ENCODE data around the gene SUGCT. TPM values are rescaled to one million over a fixed set of nuclear protein-coding genes. Genes with fewer than 3 reads are reported as not detected.
"Not testable (repeated sequence)": the region's sequence is repeated elsewhere in the genome, so short reads cannot be mapped to it uniquely, and the experiment has no call there.

SUGCT gene
- polyA plus RNA-seq, 1 donor, result 18.8 TPM

- H3K36me3 ChIP-seq (ENCODE audit: control insufficient read depth, insufficient read depth, low read length); DNase-seq; H3K27ac ChIP-seq (ENCODE audit: low read length); H3K4me3 ChIP-seq (ENCODE audit: low read length); H3K9me3 ChIP-seq (ENCODE audit: control insufficient read depth, low read depth, low read length); H3K27me3 ChIP-seq (ENCODE audit: control insufficient read depth, insufficient read depth, low read length): not testable (repeated sequence)
- H3K4me1 ChIP-seq (ENCODE audit: control insufficient read depth, insufficient read depth, low read length), result peaks cover 24% of the 10 kb centered on the region
- WGBS (ENCODE audit: insufficient coverage, low lambda C conversion rate), result no CpG with 5 or more reads among the region's 1 CpG
Observed at GRCh38 chr7:40627361-40627760, 492.6 kb downstream of the SUGCT start.

GRCh38 chr7:40629891-40630290, 495.1 kb downstream of the SUGCT start:
- H3K4me3 ChIP-seq (ENCODE audit: low read length), result no peak overlapping the region
- H3K27me3 ChIP-seq (ENCODE audit: control insufficient read depth, insufficient read depth, low read length), result no peaks in the 10 kb centered on the region
- no peak overlapping the region for H3K27ac ChIP-seq (ENCODE audit: low read length)
- DNase-seq, result no peak
- no CpG with 5 or more reads among the region's 5 CpGs for WGBS (ENCODE audit: insufficient coverage, low lambda C conversion rate)
- H3K4me1 ChIP-seq (ENCODE audit: control insufficient read depth, insufficient read depth, low read length), result peaks cover 6% of the 10 kb centered on the region
- H3K9me3 ChIP-seq (ENCODE audit: control insufficient read depth, low read depth, low read length), result no peaks in the 10 kb centered on the region
- H3K36me3 ChIP-seq (ENCODE audit: control insufficient read depth, insufficient read depth, low read length), result no peaks in the 10 kb centered on the region

DNA sequence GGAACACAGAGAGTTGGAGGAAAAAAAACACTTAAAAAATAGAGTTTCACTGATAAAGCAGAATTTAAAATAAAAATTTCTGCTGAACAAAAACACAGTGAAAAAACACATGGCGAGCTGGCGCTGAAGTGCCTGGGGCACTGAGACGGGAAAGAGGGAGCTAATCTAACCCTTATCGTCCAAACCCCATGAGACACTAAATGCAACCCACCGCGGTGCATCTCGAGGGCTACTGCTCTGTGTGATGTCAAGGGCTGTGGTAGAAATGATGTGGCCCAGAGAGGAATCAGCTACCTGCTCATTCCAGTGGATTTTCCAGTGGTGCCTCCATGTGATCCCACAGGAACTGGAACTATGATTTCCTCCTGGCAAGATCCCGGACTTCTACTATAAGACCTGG, 499.3 kb downstream of the SUGCT start:
- H3K4me3 ChIP-seq (ENCODE audit: low read length), result no peak overlapping the region
- no peak for DNase-seq
- H3K4me1 ChIP-seq (ENCODE audit: control insufficient read depth, insufficient read depth, low read length), result no peaks in the 10 kb centered on the region
- H3K36me3 ChIP-seq (ENCODE audit: control insufficient read depth, insufficient read depth, low read length), result no peaks in the 10 kb centered on the region
- WGBS (ENCODE audit: insufficient coverage, low lambda C conversion rate), result 100% methylated on average over 3 of the region's 8 CpGs
- H3K9me3 ChIP-seq (ENCODE audit: control insufficient read depth, low read depth, low read length), result no peaks in the 10 kb centered on the region
- no peaks in the 10 kb centered on the region for H3K27me3 ChIP-seq (ENCODE audit: control insufficient read depth, insufficient read depth, low read length)
- H3K27ac ChIP-seq (ENCODE audit: low read length), result no peak overlapping the region

GRCh38 chr7:40638545-40639320, 503.9 kb downstream of the SUGCT start:
- no peaks in the 10 kb centered on the region for H3K9me3 ChIP-seq (ENCODE audit: control insufficient read depth, low read depth, low read length)
- no peaks in the 10 kb centered on the region for H3K36me3 ChIP-seq (ENCODE audit: control insufficient read depth, insufficient read depth, low read length)
- no peaks in the 10 kb centered on the region for H3K4me1 ChIP-seq (ENCODE audit: control insufficient read depth, insufficient read depth, low read length)
- no peak for DNase-seq
- no peak overlapping the region for H3K27ac ChIP-seq (ENCODE audit: low read length)
- H3K4me3 ChIP-seq (ENCODE audit: low read length), result no peak overlapping the region
- H3K27me3 ChIP-seq (ENCODE audit: control insufficient read depth, insufficient read depth, low read length), result no peaks in the 10 kb centered on the region
- WGBS (ENCODE audit: insufficient coverage, low lambda C conversion rate), result 100% methylated on average over 1 of the region's 7 CpGs

DNA sequence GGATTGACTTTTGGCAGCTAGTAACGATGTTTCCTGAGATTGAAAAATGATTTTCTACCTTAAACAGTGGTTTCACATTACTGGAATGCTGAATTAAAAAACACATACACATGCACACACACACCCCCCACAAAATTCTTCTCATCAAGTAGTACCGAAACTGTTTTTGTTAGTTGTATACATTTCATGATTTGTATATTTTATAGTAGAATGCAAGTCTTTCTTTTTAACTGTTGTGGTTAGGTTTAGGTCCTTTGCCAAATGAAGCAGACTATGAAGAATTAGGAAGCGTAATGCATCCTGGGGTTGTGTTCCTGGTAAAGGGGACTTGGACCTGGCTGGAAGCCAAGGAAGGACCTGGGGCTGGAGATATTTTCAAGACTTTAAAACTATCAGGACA, 505.8 kb downstream of the SUGCT start:
- no CpG with 5 or more reads among the region's 3 CpGs for WGBS (ENCODE audit: insufficient coverage, low lambda C conversion rate)
- no peak overlapping the region for H3K4me3 ChIP-seq (ENCODE audit: low read length)
- H3K27ac ChIP-seq (ENCODE audit: low read length), result no peak overlapping the region
- no peaks in the 10 kb centered on the region for H3K27me3 ChIP-seq (ENCODE audit: control insufficient read depth, insufficient read depth, low read length)
- no peaks in the 10 kb centered on the region for H3K4me1 ChIP-seq (ENCODE audit: control insufficient read depth, insufficient read depth, low read length)
- H3K36me3 ChIP-seq (ENCODE audit: control insufficient read depth, insufficient read depth, low read length), result no peaks in the 10 kb centered on the region
- DNase-seq, result no peak
- H3K9me3 ChIP-seq (ENCODE audit: control insufficient read depth, low read depth, low read length), result no peaks in the 10 kb centered on the region

- H3K4me1 ChIP-seq (ENCODE audit: control insufficient read depth, insufficient read depth, low read length), result no peaks in the 10 kb centered on the region
- no peaks in the 10 kb centered on the region for H3K36me3 ChIP-seq (ENCODE audit: control insufficient read depth, insufficient read depth, low read length)
- no peak for DNase-seq
- H3K27me3 ChIP-seq (ENCODE audit: control insufficient read depth, insufficient read depth, low read length), result no peaks in the 10 kb centered on the region
- WGBS (ENCODE audit: insufficient coverage, low lambda C conversion rate), result no CpG with 5 or more reads among the region's 7 CpGs
- H3K4me3 ChIP-seq (ENCODE audit: low read length), result no peak overlapping the region
- H3K9me3 ChIP-seq (ENCODE audit: control insufficient read depth, low read depth, low read length), result no peaks in the 10 kb centered on the region
- no peak overlapping the region for H3K27ac ChIP-seq (ENCODE audit: low read length)
Observed at GRCh38 chr7:40641701-40642100, 506.9 kb downstream of the SUGCT start.

GRCh38 chr7:40643664-40644063, 508.9 kb downstream of the SUGCT start:
- H3K4me3 ChIP-seq (ENCODE audit: low read length), result no peak overlapping the region
- no peaks in the 10 kb centered on the region for H3K36me3 ChIP-seq (ENCODE audit: control insufficient read depth, insufficient read depth, low read length)
- no peaks in the 10 kb centered on the region for H3K27me3 ChIP-seq (ENCODE audit: control insufficient read depth, insufficient read depth, low read length)
- 80% methylated on average over 1 of the region's 7 CpGs for WGBS (ENCODE audit: insufficient coverage, low lambda C conversion rate)
- no peak overlapping the region for H3K27ac ChIP-seq (ENCODE audit: low read length)
- no peaks in the 10 kb centered on the region for H3K4me1 ChIP-seq (ENCODE audit: control insufficient read depth, insufficient read depth, low read length)
- no peak for DNase-seq
- no peaks in the 10 kb centered on the region for H3K9me3 ChIP-seq (ENCODE audit: control insufficient read depth, low read depth, low read length)

DNA sequence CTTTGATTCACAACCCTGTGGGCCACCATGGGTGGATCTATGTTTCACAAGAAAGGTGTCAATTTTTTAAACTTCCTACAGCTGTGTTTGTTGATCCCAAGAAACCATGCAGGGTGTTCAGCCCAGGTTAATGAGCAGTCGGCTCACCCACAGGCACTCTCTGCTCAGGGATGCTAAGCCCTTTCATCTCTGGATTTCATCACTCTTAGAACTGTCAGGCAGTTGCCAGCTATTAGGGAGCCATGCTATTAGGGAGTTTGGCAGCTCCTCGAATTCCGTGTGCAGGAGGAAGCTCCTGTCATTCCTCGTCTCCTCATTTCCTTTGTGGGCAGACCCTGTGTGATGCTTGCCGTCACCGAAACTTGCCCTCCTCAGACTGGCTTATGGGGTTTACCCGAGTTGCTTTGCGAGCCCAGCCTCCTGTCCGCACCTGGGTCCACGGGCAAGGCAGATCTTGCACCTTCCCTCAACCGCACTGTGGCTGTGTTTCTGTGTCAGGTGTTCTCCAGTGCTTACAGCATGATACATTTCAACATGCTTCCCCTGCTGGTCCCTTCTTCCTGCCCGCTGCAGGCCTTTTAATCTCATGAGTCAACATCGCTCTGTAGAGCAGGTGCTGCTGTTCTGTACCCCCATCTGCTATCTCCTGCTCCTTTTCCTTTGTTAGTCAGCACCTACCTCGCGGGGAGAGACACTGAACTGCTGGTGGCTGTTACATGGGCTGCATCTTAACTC, 509.8 kb downstream of the SUGCT start:
- H3K27me3 ChIP-seq (ENCODE audit: control insufficient read depth, insufficient read depth, low read length), result no peaks in the 10 kb centered on the region
- H3K4me1 ChIP-seq (ENCODE audit: control insufficient read depth, insufficient read depth, low read length), result no peaks in the 10 kb centered on the region
- H3K4me3 ChIP-seq (ENCODE audit: low read length), result no peak overlapping the region
- no CpG with 5 or more reads among the region's 15 CpGs for WGBS (ENCODE audit: insufficient coverage, low lambda C conversion rate)
- H3K9me3 ChIP-seq (ENCODE audit: control insufficient read depth, low read depth, low read length), result no peaks in the 10 kb centered on the region
- no peak overlapping the region for H3K27ac ChIP-seq (ENCODE audit: low read length)
- H3K36me3 ChIP-seq (ENCODE audit: control insufficient read depth, insufficient read depth, low read length), result no peaks in the 10 kb centered on the region
- DNase-seq, result no peak

- no peaks in the 10 kb centered on the region for H3K4me1 ChIP-seq (ENCODE audit: control insufficient read depth, insufficient read depth, low read length)
- no peak for DNase-seq
- no peaks in the 10 kb centered on the region for H3K9me3 ChIP-seq (ENCODE audit: control insufficient read depth, low read depth, low read length)
- H3K27ac ChIP-seq (ENCODE audit: low read length), result no peak overlapping the region
- no peak overlapping the region for H3K4me3 ChIP-seq (ENCODE audit: low read length)
- no peaks in the 10 kb centered on the region for H3K27me3 ChIP-seq (ENCODE audit: control insufficient read depth, insufficient read depth, low read length)
- H3K36me3 ChIP-seq (ENCODE audit: control insufficient read depth, insufficient read depth, low read length), result no peaks in the 10 kb centered on the region
- WGBS (ENCODE audit: insufficient coverage, low lambda C conversion rate), result 70% methylated on average over 2 of the region's 4 CpGs
Observed at GRCh38 chr7:40645197-40645596, 510.4 kb downstream of the SUGCT start.

GRCh38 chr7:40646717-40647116, 511.9 kb downstream of the SUGCT start:
- Histone ChIP-seq H3K4me1 (ENCODE audit: control insufficient read depth, insufficient read depth, low read length) (no peaks in the 10 kb centered on the region), H3K9me3 (ENCODE audit: control insufficient read depth, low read depth, low read length) (no peaks in the 10 kb centered on the region), H3K27ac (ENCODE audit: low read length) (no peak overlapping the region), H3K36me3 (ENCODE audit: control insufficient read depth, insufficient read depth, low read length) (no peaks in the 10 kb centered on the region), H3K4me3 (ENCODE audit: low read length) (no peak overlapping the region), H3K27me3 (ENCODE audit: control insufficient read depth, insufficient read depth, low read length) (no peaks in the 10 kb centered on the region)
- DNase-seq, result no peak
- no CpG with 5 or more reads among the region's 2 CpGs for WGBS (ENCODE audit: insufficient coverage, low lambda C conversion rate)
